HG02884 (cell line): ENCODE results near the gene NEDD4L.

Experiments used
- ATAC-seq: cut with Tn5 transposase; IDR thresholded peaks from one replicate; pipeline ENCODE4 v1.9.1; 2021; ENCODE audit warnings: mild to moderate bottlenecking, moderate library complexity; ENCODE audit not compliant: unreplicated experiment

The NEDD4L gene

DNA sequence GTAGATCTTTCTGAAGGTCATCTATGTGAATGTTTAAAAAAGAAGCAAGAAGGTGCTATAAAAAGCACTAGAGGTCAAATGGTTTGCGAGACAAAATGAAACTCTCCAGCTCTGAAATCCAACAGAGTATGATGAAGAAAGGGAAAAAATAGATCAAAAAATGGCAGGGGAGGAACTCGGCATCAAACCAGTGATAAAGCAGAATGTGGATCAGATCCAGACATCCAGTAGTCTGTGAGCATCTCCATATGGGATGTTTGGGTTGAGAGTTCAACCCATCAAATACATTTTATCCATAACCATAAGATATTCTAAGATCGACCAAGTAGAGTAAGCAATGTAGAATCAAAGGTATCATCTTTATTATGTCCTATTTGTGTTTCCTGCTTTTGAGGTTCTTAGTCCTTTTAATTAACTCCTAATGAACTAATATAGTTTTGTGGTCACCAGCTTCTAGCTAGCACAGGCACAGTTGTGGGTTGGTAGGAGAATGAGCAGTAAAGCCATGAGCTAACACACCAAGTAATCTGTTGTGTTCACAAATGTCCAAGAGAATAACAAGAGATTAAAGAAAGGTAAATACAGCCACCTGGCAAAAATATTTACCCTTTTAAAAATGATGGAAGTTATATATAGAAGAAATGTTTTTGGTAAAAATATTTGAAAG, 160.9 kb downstream of the NEDD4L start:
- ATAC-seq, result no peak

DNA sequence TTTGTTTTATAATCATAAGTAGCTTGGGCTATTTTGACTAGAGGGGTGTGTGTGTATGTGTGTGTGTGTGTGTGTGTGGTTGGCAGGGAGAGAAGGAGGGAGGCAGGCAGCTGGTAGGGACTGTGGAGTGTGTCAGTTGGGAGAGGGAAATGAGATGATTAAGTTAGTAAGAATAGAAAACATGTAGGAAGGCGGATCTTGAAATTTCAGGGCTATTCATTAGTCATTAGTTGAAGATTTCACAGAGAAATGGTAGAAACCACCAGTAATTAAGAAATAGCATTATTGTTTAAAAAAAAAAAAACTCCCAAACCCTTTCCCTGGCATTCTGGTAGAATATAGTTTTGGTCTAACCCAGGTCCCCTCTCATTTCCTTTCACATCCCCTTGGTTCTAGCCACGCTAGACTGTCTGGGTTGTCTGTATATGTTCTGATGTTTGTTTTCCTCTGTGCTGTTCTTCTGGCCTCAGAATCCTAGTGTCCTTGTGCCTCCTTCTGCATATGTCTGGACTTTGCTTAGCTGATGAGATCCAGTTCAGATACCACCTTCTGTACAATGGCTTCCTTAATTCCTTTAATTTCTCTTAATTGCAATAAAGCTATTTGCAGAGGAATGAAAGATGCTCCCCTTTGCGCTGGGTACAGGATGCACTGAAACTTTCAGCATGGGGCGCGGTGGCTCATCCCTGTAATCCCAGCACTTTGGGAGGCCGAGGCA, 161.6 kb downstream of the NEDD4L start:
- no peak for ATAC-seq

DNA sequence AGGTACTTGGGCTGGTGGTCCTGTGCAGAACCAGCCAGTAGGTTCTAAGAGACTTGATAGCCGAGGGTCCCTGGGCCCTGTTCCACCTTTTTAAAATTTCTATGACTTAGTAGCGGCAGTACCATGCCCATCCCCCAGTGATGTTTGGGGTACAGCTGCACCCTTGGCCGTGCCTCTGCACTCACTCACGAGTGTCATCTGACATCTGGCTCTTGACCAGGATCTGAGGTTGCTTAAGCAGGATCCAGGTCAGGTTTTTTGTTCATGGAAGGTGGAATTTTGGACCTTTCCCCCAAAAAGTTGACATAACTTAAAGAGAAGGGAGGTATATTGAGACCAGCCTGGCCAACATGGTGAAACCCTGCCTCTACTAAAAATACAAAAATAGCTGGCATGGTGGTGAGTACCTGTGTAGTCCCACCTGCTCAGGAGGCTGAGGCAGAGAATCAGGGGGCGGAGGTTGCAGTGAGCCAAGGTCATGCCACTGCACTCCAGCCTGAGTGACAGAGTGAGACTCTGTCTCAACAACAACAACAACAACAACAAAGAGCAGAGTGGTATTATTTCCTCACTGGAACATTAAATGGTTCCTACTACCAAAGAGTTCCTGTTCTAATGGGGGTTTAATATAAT, 163.6 kb downstream of the NEDD4L start:
- no peak for ATAC-seq

DNA sequence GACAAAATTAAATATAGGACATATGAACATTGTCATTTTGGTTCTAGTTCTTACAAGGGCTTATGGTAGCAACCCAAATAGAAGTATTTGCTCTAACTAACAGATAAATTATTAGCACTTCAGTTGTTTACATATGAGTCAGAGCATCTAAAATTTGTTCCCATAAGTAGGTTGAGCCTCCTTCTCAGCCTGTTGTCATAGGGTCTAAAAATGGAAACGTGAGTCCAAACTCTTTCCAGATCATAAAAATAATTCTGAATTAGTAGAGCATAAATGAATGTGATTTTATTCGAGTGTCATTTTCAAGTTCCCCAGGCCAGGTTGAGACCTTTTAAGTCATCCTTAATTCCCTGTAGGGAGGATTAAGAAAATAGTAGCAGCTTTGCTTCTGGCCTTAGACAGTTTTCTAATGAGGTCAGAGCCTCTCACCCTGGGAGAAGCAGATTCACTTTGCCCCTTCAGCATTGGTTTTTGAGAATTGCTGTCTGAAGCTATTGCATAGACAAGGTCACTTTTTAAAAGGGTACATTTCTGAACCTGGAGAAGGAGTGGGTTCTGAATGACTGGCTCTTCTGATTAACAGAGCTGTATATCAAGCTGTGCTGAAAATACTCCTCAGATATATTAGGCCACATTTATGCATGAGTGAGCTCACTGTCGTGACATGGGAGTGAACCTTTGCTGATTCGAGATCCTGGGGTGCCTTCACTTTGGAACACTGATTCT, 164.3 kb downstream of the NEDD4L start:
- ATAC-seq, result no peak

DNA sequence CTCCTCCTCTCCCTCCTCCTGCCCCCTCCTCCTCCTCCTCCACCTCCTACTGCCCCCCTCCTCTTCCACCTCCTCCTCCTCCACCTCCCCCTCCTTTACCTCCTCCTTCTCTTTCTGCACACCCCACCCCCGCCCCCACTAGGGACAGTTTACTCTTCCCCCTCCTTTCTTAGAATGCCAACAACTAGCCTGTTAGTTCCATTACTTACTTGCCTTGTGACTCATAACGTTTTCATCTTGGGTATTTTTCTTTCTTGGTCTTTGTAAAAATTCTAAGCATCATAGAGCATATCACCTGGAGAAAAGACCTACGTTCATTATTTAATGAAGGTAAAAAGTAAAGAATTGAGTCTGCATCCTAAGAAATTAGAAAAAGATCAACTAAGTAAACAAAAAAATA, 165.3 kb downstream of the NEDD4L start:
- no peak for ATAC-seq

DNA sequence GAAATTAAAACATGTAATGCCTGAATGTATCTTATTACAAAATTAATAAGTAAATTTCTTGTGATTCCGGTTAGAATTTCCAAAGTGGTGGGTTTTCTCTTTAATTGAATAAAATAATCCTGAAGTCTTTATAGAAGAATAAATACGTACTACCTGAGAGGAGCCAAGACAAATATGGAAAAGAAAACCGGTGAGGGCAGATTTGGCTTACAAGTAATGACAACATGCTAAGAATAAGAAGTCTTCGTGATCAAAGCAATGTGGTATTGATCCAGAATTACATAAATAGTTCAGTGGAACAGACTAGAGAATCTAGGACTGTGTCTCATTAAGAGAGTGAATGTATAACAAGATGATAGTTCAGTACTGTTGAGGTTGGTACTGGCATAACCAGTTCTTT, 167.5 kb downstream of the NEDD4L start:
- ATAC-seq, result no peak

DNA sequence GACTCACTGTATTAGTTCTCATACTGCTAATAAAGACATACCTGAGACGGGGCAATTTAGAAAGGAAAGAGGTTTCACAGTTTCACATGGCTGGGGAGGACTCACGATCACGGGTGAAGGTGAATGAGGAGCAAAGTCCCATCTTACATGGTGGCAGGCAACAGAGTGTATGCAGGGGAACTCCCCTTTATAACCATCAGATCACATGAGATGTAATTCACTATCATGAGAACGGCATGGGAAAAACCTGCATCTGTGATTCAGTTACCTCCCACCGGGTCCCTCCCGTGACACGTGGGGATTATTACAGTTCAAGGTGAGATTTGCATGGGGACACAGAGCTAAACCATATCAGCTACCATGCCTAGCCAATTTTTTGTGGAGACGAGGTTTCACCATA, 168.2 kb downstream of the NEDD4L start:
- no peak for ATAC-seq

DNA sequence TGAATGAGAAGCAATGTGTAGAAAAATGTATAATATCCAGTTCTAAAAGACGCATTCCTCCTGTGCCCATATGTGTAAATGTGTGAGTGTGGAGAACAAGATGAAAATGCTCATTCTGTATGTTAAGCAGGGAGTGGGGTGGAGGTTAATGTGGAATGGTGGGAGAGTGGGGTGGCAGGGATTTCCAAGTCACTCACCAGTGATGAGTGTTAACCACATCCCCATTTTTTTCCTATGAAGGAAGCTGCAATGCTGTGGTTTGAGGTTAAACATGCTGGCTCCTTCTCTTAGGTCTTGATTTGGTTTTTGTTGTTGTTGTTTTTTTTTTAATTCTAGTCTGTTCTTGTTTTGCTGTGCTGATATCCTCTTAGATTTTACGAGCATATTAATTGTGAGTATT, 169.4 kb downstream of the NEDD4L start:
- no peak for ATAC-seq

DNA sequence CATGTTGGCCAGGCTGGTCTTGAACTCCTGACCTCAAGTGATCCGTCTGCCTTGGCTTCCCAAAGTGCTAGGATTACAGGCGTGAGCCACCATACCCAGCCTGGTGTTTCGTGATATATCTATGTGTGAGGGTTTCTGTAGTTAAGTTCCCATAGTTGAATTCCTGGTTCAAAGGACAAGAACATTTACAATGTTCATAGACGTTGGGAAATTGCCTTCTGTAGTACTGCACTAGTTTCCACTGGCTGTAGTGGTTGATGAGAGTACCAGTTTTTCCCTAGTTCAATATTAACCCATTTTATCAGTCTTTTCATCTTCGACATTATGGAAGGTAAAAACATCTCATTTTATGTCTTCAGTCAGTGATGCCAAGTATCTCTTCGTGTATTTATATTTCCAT, 171.0 kb downstream of the NEDD4L start:
- ATAC-seq, result no peak

DNA sequence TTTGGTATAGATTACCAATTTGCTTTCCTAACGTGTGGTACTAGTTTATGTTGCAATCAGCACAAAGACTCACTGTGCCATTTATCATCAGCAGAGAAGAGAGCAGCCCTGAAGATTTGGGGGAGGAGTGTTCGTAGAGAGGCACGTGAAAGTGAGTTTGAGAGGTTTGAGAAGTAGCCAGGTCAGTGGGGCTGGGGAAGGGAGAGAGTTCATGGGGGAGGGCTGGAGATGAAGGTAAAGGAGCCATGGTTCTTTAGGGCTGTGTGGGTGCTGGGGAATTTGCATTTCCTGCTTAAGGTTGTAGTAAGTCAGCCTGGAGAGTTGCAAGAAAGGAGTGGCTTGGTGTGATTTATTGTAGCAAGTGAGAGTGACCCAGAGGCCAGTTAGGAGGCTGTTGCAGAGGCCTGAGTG, 172.1 kb downstream of the NEDD4L start:
- peak; percentile 68 for ATAC-seq

DNA sequence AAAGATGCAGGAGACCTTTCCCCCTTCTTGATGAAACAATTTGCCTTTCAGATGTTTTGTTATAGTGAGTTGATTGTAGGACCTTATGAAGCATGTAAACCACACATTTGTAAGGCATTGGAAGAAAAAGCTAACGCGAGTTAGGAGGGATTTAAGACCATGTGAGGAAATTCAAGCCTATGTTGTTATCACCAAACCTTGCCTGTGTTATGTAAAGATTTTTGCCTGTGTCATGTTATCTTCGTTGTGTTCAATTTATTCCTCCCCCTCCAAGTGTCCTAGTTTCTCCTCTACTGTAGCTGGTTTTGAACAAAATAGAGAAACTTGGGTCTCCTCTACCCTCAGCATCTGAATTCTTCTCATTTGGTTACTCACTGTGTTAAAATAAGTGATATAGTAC, 173.0 kb downstream of the NEDD4L start:
- ATAC-seq, result no peak

DNA sequence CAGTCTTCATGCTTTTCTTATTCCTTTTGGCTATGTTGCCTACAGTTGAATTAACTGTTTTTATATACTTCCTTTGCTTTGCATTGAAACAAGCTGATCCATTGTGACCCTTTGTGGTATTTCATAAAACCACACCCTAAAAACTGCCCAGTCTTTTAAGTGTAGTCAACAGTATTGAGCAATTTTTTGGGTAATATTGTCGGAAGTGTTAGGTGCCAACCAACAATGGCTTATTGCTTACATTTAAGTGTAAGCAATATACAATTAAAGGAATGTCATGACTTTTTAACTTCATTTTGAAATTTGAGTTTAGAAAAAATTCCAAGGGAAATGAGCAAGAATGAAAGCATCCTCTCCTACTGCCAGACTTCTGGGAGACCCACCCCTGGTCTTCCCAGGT, 174.1 kb downstream of the NEDD4L start:
- no peak for ATAC-seq

DNA sequence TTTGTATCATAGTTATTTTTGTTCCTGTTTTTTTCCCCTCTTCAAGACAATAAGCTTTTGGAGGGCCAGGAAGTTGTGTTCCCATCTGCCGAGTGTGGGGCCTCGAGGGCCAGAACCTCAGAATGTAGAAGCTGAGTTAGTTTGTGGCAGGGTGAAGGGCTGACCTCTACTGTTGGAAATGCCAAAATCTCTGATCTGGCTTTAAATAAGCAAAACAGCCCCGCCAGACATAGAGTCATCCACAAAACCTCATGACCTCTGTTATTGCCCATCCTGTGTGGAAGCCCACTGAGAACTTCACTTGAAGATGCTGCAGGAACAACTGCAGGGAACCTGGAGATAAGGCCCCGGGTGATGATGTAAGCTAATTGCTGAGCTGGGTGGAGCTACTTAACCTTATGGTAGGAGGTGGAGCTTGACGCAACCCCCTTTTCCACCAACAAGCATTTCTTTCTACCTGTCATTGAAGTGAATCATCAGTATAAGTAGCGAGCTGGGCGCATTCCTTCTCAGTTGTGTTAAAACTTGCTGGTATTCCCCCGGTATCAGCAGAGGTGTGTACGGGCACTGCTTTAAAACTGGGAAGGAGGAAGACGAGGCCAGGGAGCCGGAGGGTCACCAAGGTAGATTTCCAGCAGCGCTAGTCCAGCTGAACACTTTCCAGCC, 177.2 kb downstream of the NEDD4L start:
- ATAC-seq, result no peak

DNA sequence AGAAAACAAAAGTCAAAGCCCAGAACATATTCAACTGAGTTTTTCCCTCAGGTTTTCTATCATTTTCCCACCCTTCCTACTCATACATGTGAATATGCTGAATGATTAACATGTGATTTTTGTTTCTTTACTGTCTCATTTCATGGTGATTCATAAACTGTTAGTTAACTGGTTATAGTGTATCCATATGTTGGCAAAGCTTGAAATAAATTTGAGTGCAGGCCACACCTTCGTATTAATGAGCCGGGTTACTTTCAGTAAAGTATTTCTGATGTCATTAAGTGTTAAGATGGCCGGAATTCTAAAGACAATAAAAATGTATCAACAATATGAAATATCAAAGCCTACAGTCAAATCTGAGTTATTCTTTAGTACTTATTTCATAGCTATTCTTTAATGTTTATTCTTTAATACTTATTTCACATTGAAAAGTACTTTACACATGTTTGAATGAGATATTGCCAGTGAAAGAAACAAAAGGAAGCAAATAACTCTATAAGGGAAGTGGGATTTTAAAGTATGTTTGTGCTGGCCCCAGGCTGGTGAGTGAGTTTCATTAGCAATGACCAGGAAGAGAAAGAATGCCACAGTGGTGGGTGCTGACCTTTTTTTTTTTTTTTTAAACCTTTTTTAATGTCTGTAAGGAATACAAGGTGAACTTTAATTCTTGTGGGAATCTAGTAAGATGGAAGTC, 178.6 kb downstream of the NEDD4L start:
- no peak for ATAC-seq

DNA sequence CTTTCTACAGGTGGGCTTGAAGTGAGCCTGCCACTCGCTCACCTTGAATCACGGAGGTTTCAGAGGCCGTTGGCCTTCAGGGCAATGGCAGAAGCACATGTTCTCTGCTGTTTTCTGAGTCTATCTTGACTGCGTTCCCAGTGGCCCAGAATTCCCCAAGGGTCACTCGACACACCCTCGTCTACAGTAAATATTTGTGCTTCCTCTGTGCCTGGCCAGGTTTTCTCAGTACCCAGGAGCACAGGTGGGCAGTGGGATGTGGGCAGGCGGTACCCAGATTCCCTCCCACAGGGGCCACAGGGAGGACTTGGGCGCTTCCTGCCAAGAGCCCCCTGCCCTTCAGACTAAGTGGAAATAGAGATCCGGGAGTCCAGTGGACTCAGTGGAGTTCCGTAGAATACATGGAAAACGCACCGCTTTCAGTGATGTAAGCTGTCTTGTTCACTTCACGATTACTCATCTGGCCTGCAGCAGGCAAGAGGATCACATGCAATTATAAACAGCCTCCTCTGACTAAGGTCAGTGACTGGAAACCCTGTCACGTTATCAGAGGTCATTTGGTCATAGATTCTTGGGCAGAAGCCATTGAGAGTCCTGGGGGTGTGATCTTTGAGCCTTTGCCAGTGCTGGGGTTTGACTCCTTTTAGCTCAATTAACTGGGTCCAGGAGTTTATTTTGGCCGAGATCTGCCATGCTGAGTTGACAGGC, 179.8 kb downstream of the NEDD4L start:
- no peak for ATAC-seq

DNA sequence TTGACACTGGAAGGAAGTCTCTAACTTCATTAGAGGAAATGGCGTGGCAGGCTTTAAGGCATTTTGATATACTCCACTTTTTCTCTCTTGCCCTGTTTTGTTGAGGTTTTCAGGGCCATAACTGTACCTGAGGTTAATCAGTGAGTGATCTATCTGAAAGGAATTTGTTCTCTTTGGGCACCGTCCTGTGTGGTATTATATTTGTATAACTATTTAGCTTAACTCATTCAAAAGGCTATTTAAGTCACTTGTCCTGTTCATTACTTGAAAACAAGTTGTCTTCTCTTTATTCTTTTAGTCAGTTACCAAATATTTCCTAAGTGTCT, 180.4 kb downstream of the NEDD4L start:
- no peak for ATAC-seq

DNA sequence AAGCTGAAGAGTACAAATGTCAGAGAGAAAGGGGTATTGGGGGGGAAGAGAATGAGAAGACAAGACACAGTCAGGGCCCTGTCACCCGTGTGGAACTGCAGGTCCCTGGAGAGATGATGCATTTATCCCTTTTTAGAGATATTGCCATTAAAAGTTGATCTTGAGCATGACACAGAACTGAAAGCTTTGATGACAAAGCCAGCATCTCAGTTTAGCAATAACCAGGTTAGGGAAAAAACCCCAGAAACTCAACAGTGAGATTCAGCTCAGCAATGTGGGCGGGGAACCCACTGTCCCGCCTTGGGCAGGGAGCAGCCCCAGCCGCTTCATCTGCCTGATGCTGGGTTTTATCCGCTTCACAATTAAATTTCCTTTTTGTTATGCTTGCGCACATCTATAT, 181.1 kb downstream of the NEDD4L start:
- ATAC-seq, result peak; percentile 88

DNA sequence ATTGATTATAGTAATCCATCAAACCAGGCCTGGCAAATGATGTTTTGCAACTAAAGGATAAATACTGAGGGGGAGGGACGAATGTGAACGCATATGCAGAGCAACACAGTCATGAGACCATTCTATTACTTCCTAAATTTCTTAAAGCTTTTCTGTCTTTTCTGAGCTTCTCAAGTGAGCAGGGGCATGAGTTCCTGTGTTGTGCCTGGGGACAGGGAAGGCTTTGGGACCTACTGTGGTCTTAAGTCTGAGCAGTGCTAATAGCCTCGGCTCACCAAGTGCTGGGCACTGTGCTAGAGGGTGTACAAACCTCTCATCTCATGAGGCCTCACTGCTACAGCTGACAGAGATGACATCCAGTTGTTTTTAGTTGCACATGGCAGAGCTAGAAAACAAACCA, 182.4 kb downstream of the NEDD4L start:
- ATAC-seq, result no peak

DNA sequence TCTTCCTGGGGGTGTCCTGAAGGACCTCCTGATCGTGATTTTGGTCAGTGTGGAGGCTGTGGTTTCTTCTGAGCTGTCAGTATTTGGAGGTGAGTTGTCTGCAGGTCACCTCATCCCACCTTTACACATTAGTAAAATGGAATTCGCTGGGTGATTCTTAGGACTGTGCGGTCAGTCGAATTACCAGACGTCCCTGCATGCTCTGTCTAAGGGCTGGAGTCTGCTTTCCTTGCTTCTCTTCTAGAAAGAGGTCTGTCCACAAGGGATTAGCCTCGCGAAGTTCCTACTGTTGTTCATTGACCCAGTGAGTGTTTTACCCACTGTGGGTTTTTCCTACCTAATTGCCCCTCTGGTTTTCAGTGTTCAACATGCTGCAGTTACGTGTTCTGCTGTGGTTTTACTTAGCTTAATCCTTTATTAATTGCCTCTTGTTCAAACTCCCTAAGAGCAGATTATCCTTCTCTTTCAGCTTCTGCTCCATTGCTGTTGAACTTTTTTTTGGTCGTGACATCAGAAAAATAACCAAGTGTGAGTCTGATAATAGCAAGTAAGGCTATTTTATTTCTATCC, 183.4 kb downstream of the NEDD4L start:
- no peak for ATAC-seq

DNA sequence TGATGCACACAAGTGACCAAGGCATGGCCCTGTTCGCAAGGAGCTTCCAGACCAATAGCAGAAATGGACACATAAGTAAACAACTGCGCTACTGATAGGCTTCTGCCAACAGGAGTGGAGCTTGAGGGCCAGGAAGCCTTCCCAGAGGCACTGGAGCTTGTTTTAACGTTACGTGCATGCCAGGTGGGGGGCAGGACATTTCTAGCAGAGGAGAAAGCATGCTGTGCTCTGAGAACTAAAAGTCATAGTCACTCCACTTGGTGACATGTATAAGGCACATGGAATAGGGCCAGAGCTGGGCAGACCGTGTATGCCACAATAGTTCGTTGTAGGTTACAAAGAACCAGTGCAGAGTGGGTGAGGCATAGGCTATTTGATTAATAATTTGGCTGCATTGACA, 184.2 kb downstream of the NEDD4L start:
- no peak for ATAC-seq
